ENCODE data around the gene MARCHF3.

MARCHF3 gene

DNA sequence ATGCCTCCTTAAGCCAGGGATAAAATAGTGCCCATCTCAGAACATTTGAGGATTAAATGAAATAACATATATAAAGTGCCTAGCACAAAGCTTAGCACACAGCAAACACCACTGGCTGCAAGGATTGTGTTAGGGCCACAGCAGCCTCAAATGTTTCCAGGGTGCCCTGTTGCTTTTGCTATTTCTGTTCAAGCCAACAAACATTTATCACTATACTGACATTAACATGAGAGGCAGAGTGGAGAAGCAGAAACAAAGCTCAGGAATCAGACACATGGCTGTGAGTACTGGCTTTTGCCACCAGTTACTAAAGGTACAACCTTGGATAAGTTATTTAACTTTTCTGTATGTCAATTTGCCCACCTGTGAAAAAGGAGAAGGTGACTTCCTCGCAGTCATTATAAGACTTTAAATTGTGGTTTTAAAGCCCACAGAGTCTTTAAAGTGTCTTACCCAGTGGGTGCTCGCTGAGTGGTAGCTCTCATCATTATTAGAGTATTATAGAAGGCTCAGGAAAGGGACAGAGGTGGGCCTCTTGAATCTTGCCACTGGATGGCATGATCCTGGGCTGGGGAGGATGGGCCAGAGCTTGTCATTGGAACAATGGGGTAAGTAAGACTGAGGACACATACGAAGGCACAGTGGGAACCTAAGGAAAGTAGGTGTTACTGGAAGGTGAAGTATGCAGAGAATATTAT, 98.2 kb downstream of the MARCHF3 start:
- no peaks in the 10 kb centered on the region for H3K27me3 ChIP-seq (ENCODE audit: insufficient read depth, low read length, poor library complexity, severe bottlenecking)
- no peaks in the 10 kb centered on the region for H3F3A ChIP-seq (ENCODE audit: low read depth)
- no peak overlapping the region for H2AFZ ChIP-seq (ENCODE audit: low read length)
- H3K9ac ChIP-seq (ENCODE audit: low read depth, low read length, poor library complexity, severe bottlenecking), result no peak overlapping the region
- no peaks in the 10 kb centered on the region for H3K9me2 ChIP-seq (replicated peaks; ENCODE audit: low read depth, low read length)
- H3K4me3 ChIP-seq (ENCODE audit: low read length, poor library complexity, severe bottlenecking), result no peak overlapping the region
- TF ChIP-seq, protein P1, sequence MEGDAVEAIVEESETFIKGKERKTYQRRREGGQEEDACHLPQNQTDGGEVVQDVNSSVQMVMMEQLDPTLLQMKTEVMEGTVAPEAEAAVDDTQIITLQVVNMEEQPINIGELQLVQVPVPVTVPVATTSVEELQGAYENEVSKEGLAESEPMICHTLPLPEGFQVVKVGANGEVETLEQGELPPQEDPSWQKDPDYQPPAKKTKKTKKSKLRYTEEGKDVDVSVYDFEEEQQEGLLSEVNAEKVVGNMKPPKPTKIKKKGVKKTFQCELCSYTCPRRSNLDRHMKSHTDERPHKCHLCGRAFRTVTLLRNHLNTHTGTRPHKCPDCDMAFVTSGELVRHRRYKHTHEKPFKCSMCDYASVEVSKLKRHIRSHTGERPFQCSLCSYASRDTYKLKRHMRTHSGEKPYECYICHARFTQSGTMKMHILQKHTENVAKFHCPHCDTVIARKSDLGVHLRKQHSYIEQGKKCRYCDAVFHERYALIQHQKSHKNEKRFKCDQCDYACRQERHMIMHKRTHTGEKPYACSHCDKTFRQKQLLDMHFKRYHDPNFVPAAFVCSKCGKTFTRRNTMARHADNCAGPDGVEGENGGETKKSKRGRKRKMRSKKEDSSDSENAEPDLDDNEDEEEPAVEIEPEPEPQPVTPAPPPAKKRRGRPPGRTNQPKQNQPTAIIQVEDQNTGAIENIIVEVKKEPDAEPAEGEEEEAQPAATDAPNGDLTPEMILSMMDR (conservative IDR thresholded peaks at IDR 0.05; ENCODE audit: low read length), result no peak
- no peak for TF ChIP-seq EZH2phosphoT487 (IDR thresholded peaks at IDR 0.05; ENCODE audit: borderline replicate concordance)
- H3K4me2 ChIP-seq (ENCODE audit: low read depth, low read length, poor library complexity, severe bottlenecking), result no peak overlapping the region
- H3K9me3 ChIP-seq (ENCODE audit: insufficient read depth, low read depth, low read length), result no peaks in the 10 kb centered on the region
- H3K79me2 ChIP-seq (ENCODE audit: insufficient read depth, low read length), result no peaks in the 10 kb centered on the region
- H3K36me3 ChIP-seq (ENCODE audit: insufficient read depth, low read length), result no peaks in the 10 kb centered on the region
- peaks cover 9% of the 10 kb centered on the region for H3K4me1 ChIP-seq (ENCODE audit: insufficient read depth, low read length, poor library complexity, severe bottlenecking)
- H4K20me1 ChIP-seq (ENCODE audit: insufficient read depth, low read length, poor library complexity, severe bottlenecking), result no peaks in the 10 kb centered on the region

GRCh38 chr5:126928041-126928440, 102.3 kb downstream of the MARCHF3 start:
- Histone ChIP-seq H3K9me2 (replicated peaks; ENCODE audit: low read depth, low read length) (no peaks in the 10 kb centered on the region), H3K4me3 (ENCODE audit: low read length, poor library complexity, severe bottlenecking) (no peak overlapping the region), H3K79me2 (ENCODE audit: insufficient read depth, low read length) (no peaks in the 10 kb centered on the region), H3K9me3 (ENCODE audit: insufficient read depth, low read depth, low read length) (no peaks in the 10 kb centered on the region), H2AFZ (ENCODE audit: low read length) (no peak overlapping the region), H3K27me3 (ENCODE audit: insufficient read depth, low read length, poor library complexity, severe bottlenecking) (no peaks in the 10 kb centered on the region), H3K36me3 (ENCODE audit: insufficient read depth, low read length) (no peaks in the 10 kb centered on the region), H3K4me2 (ENCODE audit: low read depth, low read length, poor library complexity, severe bottlenecking) (no peak overlapping the region), H3F3A (ENCODE audit: low read depth) (no peaks in the 10 kb centered on the region), H3K9ac (ENCODE audit: low read depth, low read length, poor library complexity, severe bottlenecking) (no peak overlapping the region), H3K4me1 (ENCODE audit: insufficient read depth, low read length, poor library complexity, severe bottlenecking) (peaks cover 9% of the 10 kb centered on the region), H4K20me1 (ENCODE audit: insufficient read depth, low read length, poor library complexity, severe bottlenecking) (no peaks in the 10 kb centered on the region)
- TF ChIP-seq, protein P1 (conservative IDR thresholded peaks at IDR 0.05; ENCODE audit: low read length), result no peak
- TF ChIP-seq EZH2phosphoT487 (IDR thresholded peaks at IDR 0.05; ENCODE audit: borderline replicate concordance), result no peak

GRCh38 chr5:126927429-126927828, 102.9 kb downstream of the MARCHF3 start:
- Histone ChIP-seq H3K9me2 (replicated peaks; ENCODE audit: low read depth, low read length) (no peaks in the 10 kb centered on the region), H3K27me3 (ENCODE audit: insufficient read depth, low read length, poor library complexity, severe bottlenecking) (no peaks in the 10 kb centered on the region), H3K4me3 (ENCODE audit: low read length, poor library complexity, severe bottlenecking) (no peak overlapping the region), H3F3A (ENCODE audit: low read depth) (no peaks in the 10 kb centered on the region), H3K79me2 (ENCODE audit: insufficient read depth, low read length) (no peaks in the 10 kb centered on the region), H3K4me2 (ENCODE audit: low read depth, low read length, poor library complexity, severe bottlenecking) (no peak overlapping the region), H4K20me1 (ENCODE audit: insufficient read depth, low read length, poor library complexity, severe bottlenecking) (no peaks in the 10 kb centered on the region), H3K4me1 (ENCODE audit: insufficient read depth, low read length, poor library complexity, severe bottlenecking) (peaks cover 6% of the 10 kb centered on the region), H3K36me3 (ENCODE audit: insufficient read depth, low read length) (no peaks in the 10 kb centered on the region), H3K9ac (ENCODE audit: low read depth, low read length, poor library complexity, severe bottlenecking) (no peak overlapping the region), H2AFZ (ENCODE audit: low read length) (no peak overlapping the region), H3K9me3 (ENCODE audit: insufficient read depth, low read depth, low read length) (no peaks in the 10 kb centered on the region)
- TF ChIP-seq EZH2phosphoT487 (IDR thresholded peaks at IDR 0.05; ENCODE audit: borderline replicate concordance), result no peak
- TF ChIP-seq, protein P1 (conservative IDR thresholded peaks at IDR 0.05; ENCODE audit: low read length), result no peak

Data from Loucy (cell line).